GM12873 (cell line): ENCODE measurements around the gene MIGA1.
A peak's percentile ranks its signal among the peaks of the same experiment; 100 is the strongest.

Experiments
- TF ChIP-seq, protein P1 (sequence below): IDR thresholded peaks from 2 replicates; pipeline ENCODE4 v1.5.1; 2012; ENCODE audit warnings: low read depth, mild to moderate bottlenecking, moderate library complexity, low read length, control low read depth; ENCODE audit not compliant: insufficient read depth; ENCODE audit errors: missing control alignments

MIGA1 gene

DNA sequence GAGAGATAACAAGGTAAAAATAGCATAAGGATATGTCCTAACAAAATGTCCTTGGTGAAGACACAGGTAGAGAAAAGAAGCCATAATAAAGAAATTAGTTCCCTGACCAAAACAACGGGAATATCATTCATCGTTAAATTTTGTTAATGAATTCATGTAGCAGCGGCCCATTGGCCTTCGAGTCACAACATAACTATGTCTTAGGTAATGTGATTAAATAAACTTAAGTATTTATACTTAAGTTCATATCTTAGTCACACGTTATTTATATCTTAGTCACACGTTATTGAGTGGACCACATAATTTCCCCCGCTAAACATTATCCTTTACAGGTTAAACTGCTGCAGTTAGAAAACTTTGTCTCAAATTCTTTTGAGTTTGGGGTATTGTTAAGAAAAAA, 110.2 kb downstream of the MIGA1 start:
- TF ChIP-seq, protein P1, sequence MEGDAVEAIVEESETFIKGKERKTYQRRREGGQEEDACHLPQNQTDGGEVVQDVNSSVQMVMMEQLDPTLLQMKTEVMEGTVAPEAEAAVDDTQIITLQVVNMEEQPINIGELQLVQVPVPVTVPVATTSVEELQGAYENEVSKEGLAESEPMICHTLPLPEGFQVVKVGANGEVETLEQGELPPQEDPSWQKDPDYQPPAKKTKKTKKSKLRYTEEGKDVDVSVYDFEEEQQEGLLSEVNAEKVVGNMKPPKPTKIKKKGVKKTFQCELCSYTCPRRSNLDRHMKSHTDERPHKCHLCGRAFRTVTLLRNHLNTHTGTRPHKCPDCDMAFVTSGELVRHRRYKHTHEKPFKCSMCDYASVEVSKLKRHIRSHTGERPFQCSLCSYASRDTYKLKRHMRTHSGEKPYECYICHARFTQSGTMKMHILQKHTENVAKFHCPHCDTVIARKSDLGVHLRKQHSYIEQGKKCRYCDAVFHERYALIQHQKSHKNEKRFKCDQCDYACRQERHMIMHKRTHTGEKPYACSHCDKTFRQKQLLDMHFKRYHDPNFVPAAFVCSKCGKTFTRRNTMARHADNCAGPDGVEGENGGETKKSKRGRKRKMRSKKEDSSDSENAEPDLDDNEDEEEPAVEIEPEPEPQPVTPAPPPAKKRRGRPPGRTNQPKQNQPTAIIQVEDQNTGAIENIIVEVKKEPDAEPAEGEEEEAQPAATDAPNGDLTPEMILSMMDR = no peak

DNA sequence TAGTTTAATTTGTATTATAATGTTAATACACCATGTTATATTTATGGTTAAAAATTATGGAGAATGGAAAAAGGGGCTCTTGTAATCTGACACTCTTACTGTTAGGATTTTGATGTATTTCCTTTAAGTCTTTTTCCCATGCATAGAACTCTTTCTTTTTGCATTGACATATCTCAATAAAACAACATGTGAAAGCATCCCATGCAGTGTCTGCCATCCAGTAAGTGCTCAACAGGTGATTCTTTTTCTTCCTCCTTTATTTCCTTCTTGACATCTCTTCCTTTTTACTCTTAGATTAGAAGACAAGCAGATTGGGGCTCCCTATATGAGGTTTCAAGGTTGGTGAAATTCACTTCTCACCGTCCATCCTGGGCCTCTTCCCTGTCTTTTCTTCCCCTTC, 111.8 kb downstream of the MIGA1 start:
- TF ChIP-seq, protein P1 = no peak

DNA sequence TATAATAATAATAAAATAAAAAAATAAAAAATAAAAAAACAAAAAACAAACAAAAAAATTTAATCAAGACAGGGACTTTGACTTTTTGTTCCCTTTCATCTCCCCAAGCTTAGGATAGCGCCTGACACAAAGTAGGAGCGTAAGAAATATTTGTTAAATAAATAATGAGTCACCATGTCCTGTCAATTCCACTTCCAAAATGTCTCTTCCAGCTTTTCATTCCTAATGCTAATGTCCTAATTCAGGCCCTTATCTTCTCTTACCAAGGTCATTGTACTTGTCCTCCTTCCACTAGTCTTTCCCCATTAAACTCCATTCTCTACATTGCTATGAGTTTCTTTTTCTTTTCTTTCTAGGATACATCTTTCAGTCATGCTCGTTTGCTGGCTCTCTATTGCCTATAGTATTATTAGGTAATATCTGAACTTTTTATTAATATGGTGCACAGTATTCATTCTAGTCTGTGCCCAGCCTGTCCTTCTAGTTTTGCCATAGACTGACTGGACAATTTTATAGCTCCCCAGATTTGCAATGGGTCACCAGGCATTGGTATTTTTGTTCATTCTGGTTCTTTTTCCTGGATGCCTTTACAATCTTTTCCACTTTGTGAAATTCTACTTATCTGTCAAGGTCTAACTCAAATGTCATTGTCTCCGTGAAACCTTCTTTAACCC, 120.3 kb downstream of the MIGA1 start:
- TF ChIP-seq, protein P1 = no peak

DNA sequence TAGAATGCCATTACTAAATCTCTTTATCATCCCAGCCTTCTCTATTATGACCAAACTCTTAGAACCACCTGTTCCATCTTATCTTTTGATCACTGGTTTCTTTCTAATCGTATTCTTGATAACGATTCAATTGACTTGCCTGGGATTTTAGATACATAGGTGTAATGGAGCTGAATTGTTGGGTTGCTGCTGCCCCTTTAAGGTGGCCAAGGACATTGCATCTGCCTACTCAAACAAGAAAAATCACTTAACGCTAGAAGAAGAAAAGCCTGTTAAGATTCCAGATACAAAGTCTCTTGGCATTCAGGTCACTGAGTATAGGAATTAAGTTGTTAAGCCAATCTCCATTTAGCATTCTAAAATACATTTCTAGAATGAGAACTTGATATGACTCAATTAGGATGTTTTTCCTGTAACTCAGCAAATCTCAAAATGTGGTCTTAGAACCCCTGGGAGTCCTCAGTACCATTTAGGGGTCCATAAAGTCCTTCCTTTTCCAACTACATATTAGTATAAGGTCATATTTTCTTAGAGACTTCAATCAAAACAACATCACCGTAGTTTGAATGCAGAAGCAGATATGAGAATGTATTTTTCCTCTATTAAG, 121.3 kb downstream of the MIGA1 start:
- TF ChIP-seq, protein P1 = peak; percentile 65

DNA sequence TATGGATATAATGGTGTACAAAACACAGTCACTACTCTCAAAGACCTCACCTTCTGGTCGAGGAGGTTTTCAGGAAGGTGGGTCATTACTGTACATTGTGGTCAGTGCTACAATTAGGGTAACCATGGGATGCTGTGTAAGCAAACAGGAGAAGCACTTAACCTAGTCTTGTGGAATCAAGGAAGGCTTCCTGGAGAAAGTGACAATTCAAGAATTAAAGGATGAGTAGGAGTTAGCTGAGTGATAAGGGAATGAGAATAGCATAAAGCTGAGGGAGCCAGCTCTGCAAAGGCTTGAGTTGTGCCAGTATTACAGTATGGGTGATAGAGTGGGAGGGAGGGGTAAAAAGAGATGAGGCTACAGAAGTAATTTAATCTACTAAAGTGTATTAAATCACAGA, 126.2 kb downstream of the MIGA1 start:
- TF ChIP-seq, protein P1 = no peak

DNA sequence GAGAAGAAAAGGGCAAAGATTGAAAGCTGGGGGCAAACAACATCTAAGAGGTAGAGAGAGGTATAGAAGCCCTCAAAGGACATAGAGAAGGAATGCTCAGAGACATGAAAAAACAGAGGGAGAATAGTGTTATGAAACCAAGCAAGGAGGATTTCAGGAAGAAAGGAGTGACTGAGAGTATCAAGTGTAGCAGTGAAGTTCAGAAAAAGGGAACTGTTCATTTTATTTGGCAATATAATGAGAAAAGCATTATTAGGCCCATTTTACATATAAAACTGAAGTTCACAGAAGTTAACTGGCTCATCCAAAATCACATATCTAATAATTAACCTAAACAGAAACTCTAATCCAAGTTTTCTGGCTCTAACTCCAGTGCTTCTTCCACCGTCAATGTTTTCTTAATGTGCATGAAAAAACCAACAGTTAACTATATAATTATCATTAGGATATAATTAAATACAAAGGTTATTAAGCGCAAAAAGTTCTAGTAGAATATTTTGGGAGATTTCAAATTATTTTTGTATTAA, 126.6 kb downstream of the MIGA1 start:
- TF ChIP-seq, protein P1 = no peak

DNA sequence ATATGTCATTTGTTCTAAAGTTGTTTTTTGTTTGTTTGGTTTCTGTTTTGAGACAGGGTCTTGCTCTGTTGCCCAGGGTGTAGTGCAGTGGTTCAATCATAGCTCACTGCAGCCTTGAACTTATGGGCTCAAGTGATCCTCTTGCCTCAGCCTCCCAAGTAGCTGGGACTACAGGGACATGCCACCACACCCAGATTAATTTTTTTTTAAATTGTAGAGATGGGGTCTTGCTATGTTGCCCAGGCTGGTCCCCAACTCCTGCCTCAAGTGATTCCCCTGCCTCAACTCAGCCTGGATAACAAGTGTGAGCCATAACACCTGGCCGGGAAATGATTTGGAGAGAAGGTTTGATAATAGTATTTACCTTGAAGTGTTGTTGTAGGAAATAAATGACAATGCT, 127.2 kb downstream of the MIGA1 start:
- TF ChIP-seq, protein P1 = no peak
